GM12873 (cell line): ENCODE results near the gene HCAR2.
A peak's percentile ranks its signal among the peaks of the same experiment; 100 is the strongest.
"Not testable (repeated sequence)": the region's sequence is repeated elsewhere in the genome, so short reads cannot be mapped to it uniquely, and the experiment has no call there.

ENCODE experiments used
- CTCF ChIP-seq: IDR thresholded peaks from 2 replicates; pipeline ENCODE4 v1.5.1; 2012; ENCODE audit warnings: low read depth, mild to moderate bottlenecking, moderate library complexity, low read length, control low read depth; ENCODE audit not compliant: insufficient read depth; ENCODE audit errors: missing control alignments

Gene HCAR2

GRCh38 chr12:122702890-122703611 is at the start of gene HCAR2:
Gene HCAR2 (minus strand): TSS chr12:122703357. CDS start chr12:122703283, 74 bp downstream.
- TF ChIP-seq CTCF, result not testable (repeated sequence)

- peak; percentile 95 for TF ChIP-seq CTCF
Measured at GRCh38 chr12:122752464-122753318, 49.5 kb upstream of the HCAR2 start, which contains the start of gene DENR. Gene DENR (plus strand): TSS chr12:122752824. CDS start chr12:122753702, 878 bp downstream.

GRCh38 chr12:122749569-122750332 is 46.6 kb upstream of the HCAR2 start:
- no peak for TF ChIP-seq CTCF

GRCh38 chr12:122747224-122748135 is 44.3 kb upstream of the HCAR2 start:
- TF ChIP-seq CTCF, result no peak

- no peak for TF ChIP-seq CTCF
Measured at GRCh38 chr12:122743895-122744525, 40.9 kb upstream of the HCAR2 start.

- TF ChIP-seq CTCF, result no peak
Measured at GRCh38 chr12:122740351-122740750, 37.2 kb upstream of the HCAR2 start.
